ENCODE results near the gene PLAAT2. TPM values are rescaled to one million over a fixed set of nuclear protein-coding genes. Genes with fewer than 3 reads are reported as not detected.

The PLAAT2 gene
- total and polyA plus RNA-seq, 10 donors = 0.16 to 1.3 (median 0.18) TPM; not detected in 7

DNA sequence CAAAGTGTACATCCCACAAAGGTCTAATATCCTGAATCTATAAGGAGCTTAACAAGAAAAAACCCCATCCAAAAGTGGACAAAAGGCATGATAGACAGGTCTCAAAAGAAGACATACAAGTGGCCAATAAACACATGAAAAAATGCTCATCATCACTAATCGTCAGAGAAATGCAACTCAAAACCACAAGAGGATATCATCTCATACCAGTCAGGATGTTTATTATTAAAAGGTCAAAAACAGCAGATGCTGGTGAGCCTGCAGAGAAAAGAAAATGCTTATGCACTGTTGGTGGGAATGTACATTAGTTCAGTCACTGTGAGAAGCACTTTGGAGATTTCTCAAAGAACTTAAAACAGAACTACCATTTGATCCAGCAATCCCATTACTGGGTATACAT, 44.6 kb downstream of the PLAAT2 start:
- intact Hi-C loops (cut with DNase I; ENCODE audit: low total_unique reads) = no loop called here
- H3K4me1 ChIP-seq = peaks cover 0 to 16% (median 3%) of the 10 kb centered on the region in 6 donors
- H3K27me3 ChIP-seq (replicated peaks in 1 of 7) = no peaks in the 10 kb centered on the region

DNA sequence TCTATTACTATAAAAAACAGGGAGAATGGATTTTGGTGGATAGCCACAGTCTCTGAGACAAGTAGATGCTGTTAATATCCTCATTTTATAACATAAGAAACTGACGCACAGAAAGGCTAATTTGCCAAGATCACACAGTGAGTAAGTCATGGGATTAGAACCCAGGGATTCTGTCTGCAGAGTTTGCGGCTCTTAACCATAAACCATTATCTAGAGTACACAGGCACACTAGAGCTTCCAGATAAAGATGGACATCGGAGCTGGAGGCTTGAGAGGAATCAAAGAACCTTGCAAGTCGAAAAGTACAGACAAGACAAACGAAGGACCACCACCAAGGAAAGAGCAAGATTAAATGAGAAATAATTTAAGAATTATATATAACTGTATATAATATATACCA, 46.0 kb downstream of the PLAAT2 start:
- no peak for TF ChIP-seq POLR2A (IDR thresholded peaks at IDR 0.05)
- no peak for TF ChIP-seq CTCF (IDR thresholded peaks at IDR 0.05 in 8 of 11, conservative IDR thresholded peaks at IDR 0.05 in 3 of 11)
- TF ChIP-seq POLR2AphosphoS5 (IDR thresholded peaks at IDR 0.05) = no peak
- no peaks in the 10 kb centered on the region for H3K27me3 ChIP-seq (replicated peaks in 1 of 7)
- 89 to 98% (median 96%) methylated on average over 5 of the region's 5 CpGs for WGBS, 5 donors
- H3K9me3 ChIP-seq = peaks cover 0 to 6% (median 0%) of the 10 kb centered on the region in 8 donors
- no peak overlapping the region for H3K4me3 ChIP-seq
- intact Hi-C loops (cut with DNase I; ENCODE audit: low total_unique reads) = no loop called here
- H3K4me1 ChIP-seq = peaks cover 0 to 10% (median 2%) of the 10 kb centered on the region in 6 donors
- no peak for DNase-seq
- H3K36me3 ChIP-seq = peaks cover 0 to 46% (median 0%) of the 10 kb centered on the region in 6 donors
- no peak overlapping the region for H3K27ac ChIP-seq

More for the DNA sequence above, 44.6 kb downstream of the PLAAT2 start:
- Histone ChIP-seq H3K27ac (peak overlapping the region in 7 of 8 donors; percentile 16 to 63 (median 39)), H3K9me3 (peaks cover 0 to 11% (median 3%) of the 10 kb centered on the region in 8 donors), H3K4me3 (no peak overlapping the region), H3K36me3 (peaks cover 0 to 33% (median 0%) of the 10 kb centered on the region in 6 donors)
- TF ChIP-seq POLR2A (IDR thresholded peaks at IDR 0.05) (no peak), POLR2AphosphoS5 (IDR thresholded peaks at IDR 0.05) (no peak), CTCF (IDR thresholded peaks at IDR 0.05 in 8 of 11, conservative IDR thresholded peaks at IDR 0.05 in 3 of 11) (no peak)
- no peak for DNase-seq
- WGBS, 5 donors = 0 to 3% (median 3%) methylated on average over 1 of the region's 1 CpG

DNA sequence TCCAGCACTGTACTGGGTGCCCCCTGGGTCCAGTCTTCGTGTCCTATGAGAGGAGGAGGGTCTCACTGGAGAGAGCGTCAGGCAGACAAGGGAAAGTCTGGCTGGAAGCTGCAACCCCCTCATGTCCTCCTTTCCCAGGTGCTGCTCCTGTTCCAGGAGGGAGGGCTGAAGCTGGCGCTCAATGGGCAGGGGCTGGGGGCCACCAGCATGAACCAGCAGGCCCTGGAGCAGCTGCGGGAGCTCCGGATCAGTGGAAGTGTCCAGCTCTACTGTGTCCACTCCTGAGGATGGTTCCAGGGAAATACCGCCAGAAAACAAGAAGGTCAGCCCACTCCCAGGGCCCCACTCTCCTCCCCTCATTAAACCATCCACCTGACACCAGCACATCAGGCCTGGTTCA, 47.1 kb downstream of the PLAAT2 start:
- peaks cover 0 to 57% (median 0%) of the 10 kb centered on the region in 6 donors for H3K36me3 ChIP-seq
- no peak overlapping the region for H3K4me3 ChIP-seq
- no peak overlapping the region for H3K27ac ChIP-seq
- H3K9me3 ChIP-seq = peaks cover 0 to 6% (median 0%) of the 10 kb centered on the region in 8 donors
- WGBS, 5 donors = 93 to 99% (median 95%) methylated on average over 5 to 6 of the region's 6 CpGs
- H3K27me3 ChIP-seq (replicated peaks in 1 of 7) = no peaks in the 10 kb centered on the region
- intact Hi-C loops (cut with DNase I; ENCODE audit: low total_unique reads) = no loop called here
- peak; percentile 57 for DNase-seq
- TF ChIP-seq CTCF (IDR thresholded peaks at IDR 0.05 in 8 of 11, conservative IDR thresholded peaks at IDR 0.05 in 3 of 11) (no peak), POLR2A (IDR thresholded peaks at IDR 0.05) (no peak), POLR2AphosphoS5 (IDR thresholded peaks at IDR 0.05) (no peak)
- no peaks in the 10 kb centered on the region for H3K4me1 ChIP-seq

DNA sequence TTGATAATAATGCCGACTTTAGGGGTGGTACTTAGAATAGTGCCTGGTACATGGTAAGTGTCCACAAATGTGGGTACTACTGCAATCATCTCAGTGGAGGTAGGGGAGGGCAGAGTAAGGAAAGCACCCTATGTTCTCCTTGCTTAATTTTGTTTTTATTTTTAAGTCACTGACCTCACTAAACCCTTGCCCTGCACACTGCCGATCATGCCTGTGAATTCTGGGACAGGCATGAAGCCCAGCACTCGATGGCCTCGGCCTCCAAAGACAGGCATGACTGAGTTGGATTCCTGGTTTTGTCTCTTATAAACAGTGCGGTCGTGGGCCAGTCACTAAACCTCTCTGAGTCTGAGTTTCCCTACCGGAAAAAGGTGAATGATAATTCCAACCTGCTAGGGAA, 50.4 kb downstream of the PLAAT2 start:
- no peak for DNase-seq
- H3K4me1 ChIP-seq = peaks cover 0 to 12% (median 3%) of the 10 kb centered on the region in 6 donors
- H3K4me3 ChIP-seq = no peak overlapping the region
- no peak overlapping the region for H3K27ac ChIP-seq
- peaks cover 0 to 74% (median 0%) of the 10 kb centered on the region in 6 donors for H3K36me3 ChIP-seq
- WGBS, 5 donors = 87 to 94% (median 92%) methylated on average over 7 of the region's 7 CpGs
- no peaks in the 10 kb centered on the region for H3K9me3 ChIP-seq
- no peaks in the 10 kb centered on the region for H3K27me3 ChIP-seq (replicated peaks in 1 of 7)
- TF ChIP-seq POLR2AphosphoS5 (IDR thresholded peaks at IDR 0.05) (no peak), CTCF (IDR thresholded peaks at IDR 0.05 in 8 of 11, conservative IDR thresholded peaks at IDR 0.05 in 3 of 11) (no peak), POLR2A (IDR thresholded peaks at IDR 0.05) (no peak)
- intact Hi-C loops (cut with DNase I; ENCODE audit: low total_unique reads) = no loop called here

Data from spleen (tissue), 11 donors.